Heart left ventricle (tissue), 16 donors: ENCODE measurements around the gene LIX1. TPM values are rescaled to one million over a fixed set of nuclear protein-coding genes. Genes with fewer than 3 reads are reported as not detected.

Experiments
- ATAC-seq, 4 donors: fragments of 200-7000 bp; cut with Tn5 transposase; one replicate each; pipeline ENCODE4 v1.9.1; 2020 to 2022; ENCODE audit warnings: moderate library complexity in 4 of 4, mild to moderate bottlenecking in 3 of 4, moderate number of reproducible peaks in 1 of 4
- DNase-seq, 5 donors: peaks; one replicate each; pipeline ENCODE4 v3.0.0-alpha.2; 2020
- H3K27ac ChIP-seq, 12 donors: fragments of 200-600 bp; sonication (generic) in 4 of 12; one replicate each; pipeline versions ENCODE4 v1.5.0 to v1.8.0; 2016 to 2022; ENCODE audit warnings: mild to moderate bottlenecking in 2 of 12
- H3K27me3 ChIP-seq, 9 donors: fragments of 200-600 bp; sonication (generic) in 2 of 9; one replicate each; pipeline versions ENCODE4 v1.5.1 to v1.8.0; 2016 to 2022; ENCODE audit warnings: mild to moderate bottlenecking in 3 of 9
- H3K36me3 ChIP-seq, 9 donors: fragments of 200-600 bp; sonication (generic) in 2 of 9; one replicate each; pipeline versions ENCODE4 v1.5.0 to v1.8.0; 2018 to 2022; ENCODE audit warnings: mild to moderate bottlenecking in 2 of 9
- H3K4me1 ChIP-seq, 12 donors: fragments of 200-600 bp; sonication (generic) in 4 of 12; one replicate each; pipeline versions ENCODE4 v1.5.0 to v1.8.0; 2016 to 2022; ENCODE audit warnings: mild to moderate bottlenecking in 3 of 12
- H3K4me3 ChIP-seq, 12 donors: fragments of 200-600 bp; sonication (generic) in 4 of 12; one replicate each; pipeline versions ENCODE4 v1.5.0 to v1.8.0; 2017 to 2022; ENCODE audit warnings: mild to moderate bottlenecking in 9 of 12, moderate library complexity in 4 of 12
- H3K9me3 ChIP-seq, 12 donors: fragments of 200-600 bp; sonication (generic) in 4 of 12; one replicate each; pipeline versions ENCODE4 v1.5.0 to v1.8.0; 2016 to 2022; ENCODE audit warnings: mild to moderate bottlenecking in 1 of 12
- POLR2A ChIP-seq, 2 donors: fragments of 450-650 bp; IDR thresholded peaks; one replicate each; pipeline ENCODE4 v1.6.1; 2017; ENCODE audit warnings: antibody characterized with exemption in 2 of 2, mild to moderate bottlenecking in 2 of 2, moderate library complexity in 2 of 2
- WGBS, 4 donors: extraction: QIAGEN DNeasy Blood & Tissue Kit in 2 of 4; methylation state at CpG; one replicate each; pipeline versions ENCODE4 v1.1.5 to v1.1.7; 2013 to 2018; 5-methylcytosine and 5-hydroxymethylcytosine counted together
- intact Hi-C, 10 donors: fragments of 100-400 bp; cut with DNase I; formaldehyde crosslinking; loops; one replicate each; pipeline versions ENCODE4 v1.11.1 to v1.14.2; 2022
- polyA plus RNA-seq, 2 donors: library from polyadenylated mRNA; stranded (reverse); fragments of 200-250 nt; gene quantifications; one replicate each; pipeline ENCODE4 v1.2.3, GENCODE V29; 2013
- total RNA-seq, 9 donors: library from RNA; depleted of rRNA in 2 of 9; stranded (reverse); fragments of >200 nt in 2 of 9; fragmentation: NEBNext Ultra II Directional in 3 of 9; extraction: Animal tissue kit (Norgen Biotek cat#: 25700) in 3 of 9; gene quantifications; one replicate each; pipeline versions ENCODE4 v1.1.0 to v1.2.4, GENCODE V29; 2016 to 2023
- TF ChIP-seq, protein P1 (sequence below), 12 donors: fragments of 200-600 bp; sonication (generic) in 4 of 12; IDR thresholded peaks; one replicate each; pipeline versions ENCODE4 v1.5.0 to v1.8.0; 2018 to 2022; ENCODE audit warnings: antibody characterized with exemption in 12 of 12, mild to moderate bottlenecking in 5 of 12
- donor health status: ischemic (EF 13 %, LVEDD 7.1; RV severe dilation, severe dysfunction).
- donor health status: healthy with polysubstance abuse.
- donor health status: DM: no; HTN: yes; CAD: no.
- donor health status: DM: no; HTN: no; CAD: no.
- donor health status: ischemic (EF 25% LVEDD 6.9; RV normal size, moderate dysfunction).
- donor health status: ischemic (EF 25% LVEDD 5.7; RV mildly dilated, moderate dysfunction).
- donor health status: healthy.
- donor health status: DM: yes; HTN: yes; CAD: no.
- donor health status: ischemic (EF 35%, LVEDD 5.7; RV mildly dilated, moderate dysfunction).
- donor health status: nonischemic (EF 11% LVEDD 7.7; RV severe dilation, severe dysfunction).
- donor health status: DM: yes; HTN: yes; CAD: no.
- donor health status: PGD.
- donor health status: ischemic (EF 29% LVEDD 5.4; RV normal size, mild dysfunction).
- donor health status: nonischemic (EF 23%, LVEDD 6.1; RV moderate dilation, normal function).

The LIX1 gene
- total and polyA plus RNA-seq, 11 donors: 0.12 to 0.33 (median 0.22) TPM; not detected in 8

DNA sequence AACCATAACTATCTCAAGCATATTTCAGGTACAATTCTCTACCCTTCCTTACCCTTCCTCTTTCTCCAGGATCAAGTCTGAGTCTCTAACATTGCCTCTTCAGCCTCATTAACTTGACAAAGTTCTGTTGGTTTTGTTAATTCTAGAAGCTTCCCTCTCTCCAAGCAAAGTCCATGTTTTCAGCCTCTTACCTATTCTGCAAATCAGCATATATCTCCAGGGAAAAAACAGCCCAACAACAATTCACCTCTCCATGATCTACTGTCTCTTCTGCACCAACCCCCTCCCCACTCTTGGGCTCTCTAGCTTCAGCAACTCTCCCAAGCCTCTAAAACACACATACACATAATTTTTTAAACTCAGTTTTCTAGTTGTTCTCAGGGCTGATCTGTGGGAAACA is 72.2 kb downstream of the LIX1 start:
- peak overlapping the region in 1 of 12 donors; percentile 67 for H3K27ac ChIP-seq
- no peaks in the 10 kb centered on the region for H3K36me3 ChIP-seq
- DNase-seq (no peak), ATAC-seq (no peak)
- intact Hi-C loops: no loop called here
- no peak overlapping the region for H3K4me3 ChIP-seq
- H3K27me3 ChIP-seq: no peaks in the 10 kb centered on the region
- peaks cover 0 to 6% (median 0%) of the 10 kb centered on the region in 12 donors for H3K4me1 ChIP-seq
- H3K9me3 ChIP-seq: no peaks in the 10 kb centered on the region
- TF ChIP-seq, protein P1, sequence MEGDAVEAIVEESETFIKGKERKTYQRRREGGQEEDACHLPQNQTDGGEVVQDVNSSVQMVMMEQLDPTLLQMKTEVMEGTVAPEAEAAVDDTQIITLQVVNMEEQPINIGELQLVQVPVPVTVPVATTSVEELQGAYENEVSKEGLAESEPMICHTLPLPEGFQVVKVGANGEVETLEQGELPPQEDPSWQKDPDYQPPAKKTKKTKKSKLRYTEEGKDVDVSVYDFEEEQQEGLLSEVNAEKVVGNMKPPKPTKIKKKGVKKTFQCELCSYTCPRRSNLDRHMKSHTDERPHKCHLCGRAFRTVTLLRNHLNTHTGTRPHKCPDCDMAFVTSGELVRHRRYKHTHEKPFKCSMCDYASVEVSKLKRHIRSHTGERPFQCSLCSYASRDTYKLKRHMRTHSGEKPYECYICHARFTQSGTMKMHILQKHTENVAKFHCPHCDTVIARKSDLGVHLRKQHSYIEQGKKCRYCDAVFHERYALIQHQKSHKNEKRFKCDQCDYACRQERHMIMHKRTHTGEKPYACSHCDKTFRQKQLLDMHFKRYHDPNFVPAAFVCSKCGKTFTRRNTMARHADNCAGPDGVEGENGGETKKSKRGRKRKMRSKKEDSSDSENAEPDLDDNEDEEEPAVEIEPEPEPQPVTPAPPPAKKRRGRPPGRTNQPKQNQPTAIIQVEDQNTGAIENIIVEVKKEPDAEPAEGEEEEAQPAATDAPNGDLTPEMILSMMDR (IDR thresholded peaks at IDR 0.05): no peak
- TF ChIP-seq POLR2A (IDR thresholded peaks at IDR 0.05): no peak

DNA sequence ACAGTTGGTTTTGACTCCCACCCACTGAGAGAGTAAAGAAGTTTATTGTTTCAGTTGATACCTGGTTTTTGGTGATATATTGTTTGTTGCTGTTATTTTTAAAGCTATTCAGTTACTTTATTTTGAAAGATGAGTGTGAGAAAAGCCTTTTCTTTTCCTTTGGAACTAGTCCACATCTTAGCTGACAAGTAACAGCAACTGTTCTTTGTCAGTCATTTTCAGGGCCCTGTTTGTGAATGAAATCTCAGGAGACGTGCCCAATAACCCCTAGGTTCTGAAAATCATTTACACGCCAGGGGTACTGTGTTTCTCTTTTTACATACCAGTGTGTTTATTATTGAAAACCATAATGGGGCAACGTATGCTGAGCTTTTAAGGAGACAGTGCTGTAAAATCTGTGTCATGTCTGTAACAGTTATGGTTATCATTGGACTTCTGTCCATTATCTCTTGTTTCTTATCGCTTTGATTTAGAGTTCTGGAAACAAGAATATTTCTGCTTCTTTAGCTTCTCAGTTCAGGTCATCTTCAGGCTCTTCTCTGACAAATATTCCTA is 75.0 kb downstream of the LIX1 start:
- TF ChIP-seq POLR2A (IDR thresholded peaks at IDR 0.05): no peak
- TF ChIP-seq, protein P1 (IDR thresholded peaks at IDR 0.05): no peak
- no peaks in the 10 kb centered on the region for H3K9me3 ChIP-seq
- H3K27ac ChIP-seq: no peak overlapping the region
- no peaks in the 10 kb centered on the region for H3K27me3 ChIP-seq
- WGBS, 4 donors: 40 to 55% (median 47%) methylated on average over 4 of the region's 4 CpGs
- intact Hi-C loops: no loop called here
- DNase-seq (no peak), ATAC-seq (no peak)
- no peaks in the 10 kb centered on the region for H3K36me3 ChIP-seq
- peaks cover 0 to 6% (median 0%) of the 10 kb centered on the region in 12 donors for H3K4me1 ChIP-seq
- no peak overlapping the region for H3K4me3 ChIP-seq

DNA sequence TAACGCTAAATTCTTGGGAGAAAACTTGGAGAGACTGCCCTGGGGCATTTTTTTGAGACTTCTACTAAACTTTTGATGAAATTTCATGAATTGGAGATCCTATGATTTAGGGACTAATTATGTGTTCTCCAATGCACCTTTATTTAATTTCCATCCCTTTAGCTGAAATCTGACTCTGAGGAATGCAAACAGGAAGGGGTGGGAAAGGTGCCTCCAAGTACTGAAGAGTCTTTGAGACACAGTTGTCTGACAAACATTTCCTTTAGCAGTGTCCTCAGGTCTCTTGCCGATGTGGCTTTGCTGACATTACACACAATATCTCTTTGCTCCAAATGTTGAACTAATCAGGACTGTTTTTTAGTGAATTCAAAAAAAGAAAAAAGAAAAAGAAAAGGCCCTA is 76.9 kb downstream of the LIX1 start:
- intact Hi-C loops: no loop called here
- WGBS, 4 donors: 54 to 83% (median 66%) methylated on average over 2 of the region's 2 CpGs
- no peaks in the 10 kb centered on the region for H3K27me3 ChIP-seq
- H3K9me3 ChIP-seq: peaks cover 0 to 3% (median 0%) of the 10 kb centered on the region in 12 donors
- TF ChIP-seq, protein P1 (IDR thresholded peaks at IDR 0.05): no peak
- TF ChIP-seq POLR2A (IDR thresholded peaks at IDR 0.05): no peak
- H3K4me3 ChIP-seq: no peak overlapping the region
- H3K36me3 ChIP-seq: no peaks in the 10 kb centered on the region
- no peak for DNase-seq
- ATAC-seq: no peak
- H3K27ac ChIP-seq: no peak overlapping the region
- H3K4me1 ChIP-seq: peaks cover 0 to 6% (median 0%) of the 10 kb centered on the region in 12 donors

DNA sequence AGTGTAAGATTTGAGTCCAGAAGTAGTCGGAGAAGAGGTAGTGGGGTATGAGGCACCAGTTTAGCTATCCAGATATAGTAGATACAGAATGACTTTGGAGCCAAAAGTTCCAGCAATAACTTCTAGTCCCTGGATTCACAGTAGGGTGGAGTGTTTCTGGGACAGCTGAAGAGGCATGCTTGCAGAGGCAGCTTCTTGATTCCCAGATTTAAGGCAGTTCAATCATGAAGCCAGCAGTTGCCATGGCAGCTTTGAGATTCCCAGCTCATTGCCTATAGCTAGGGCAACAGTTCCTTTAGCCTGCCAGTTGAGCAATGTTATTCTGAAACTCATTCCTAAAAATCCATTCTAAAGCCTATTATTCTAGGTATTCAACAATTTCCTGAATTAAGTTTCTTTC is 79.2 kb downstream of the LIX1 start:
- peaks cover 0 to 18% (median 0%) of the 10 kb centered on the region in 12 donors for H3K9me3 ChIP-seq
- TF ChIP-seq, protein P1 (IDR thresholded peaks at IDR 0.05): no peak
- TF ChIP-seq POLR2A (IDR thresholded peaks at IDR 0.05): no peak
- H3K4me3 ChIP-seq: no peak overlapping the region
- no peaks in the 10 kb centered on the region for H3K27me3 ChIP-seq
- ATAC-seq (no peak), DNase-seq (no peak)
- H3K27ac ChIP-seq: no peak overlapping the region
- WGBS, 4 donors: 79 to 95% (median 82%) methylated on average over 1 of the region's 1 CpG
- peaks cover 0 to 6% (median 0%) of the 10 kb centered on the region in 12 donors for H3K4me1 ChIP-seq
- no peaks in the 10 kb centered on the region for H3K36me3 ChIP-seq
- intact Hi-C loops: no loop called here
